Measurements from ENCODE around the gene EIF2S3B.

Gene EIF2S3B

DNA sequence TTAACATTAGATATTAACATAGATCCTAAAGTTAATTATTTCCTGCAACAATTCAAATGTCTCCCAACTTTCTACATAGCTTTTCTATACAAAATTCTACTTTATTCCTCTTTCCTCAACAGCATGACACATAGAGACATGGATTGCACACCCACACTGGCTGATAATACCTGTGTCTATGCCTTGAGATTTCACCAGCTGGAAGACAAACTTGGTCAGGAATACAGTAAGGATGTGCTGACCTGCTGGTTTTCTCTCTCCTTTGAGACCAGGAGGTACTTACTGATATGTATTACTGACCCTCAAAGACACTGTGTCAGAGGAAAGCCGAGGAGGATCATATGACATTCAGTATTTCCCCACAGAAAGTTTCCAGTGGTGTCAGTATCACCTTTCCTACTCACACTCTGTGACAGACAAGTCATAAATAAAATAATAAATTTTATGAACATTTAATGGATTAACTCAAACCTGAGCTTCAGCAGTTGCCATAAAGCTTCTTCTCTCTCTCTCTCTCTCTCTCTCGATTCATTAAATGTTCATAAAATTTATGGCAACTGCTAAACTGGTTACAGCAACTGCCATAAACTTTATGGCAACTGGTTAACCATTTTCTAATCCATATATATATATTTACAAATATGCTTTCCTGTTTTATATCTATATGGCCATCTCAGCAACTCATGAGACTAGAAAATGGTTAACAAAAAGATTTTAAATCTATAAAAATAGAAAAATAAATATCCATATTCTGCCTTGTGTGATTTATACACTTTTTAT, 22.7 kb downstream of the EIF2S3B start:
- TF ChIP-seq, protein P1, sequence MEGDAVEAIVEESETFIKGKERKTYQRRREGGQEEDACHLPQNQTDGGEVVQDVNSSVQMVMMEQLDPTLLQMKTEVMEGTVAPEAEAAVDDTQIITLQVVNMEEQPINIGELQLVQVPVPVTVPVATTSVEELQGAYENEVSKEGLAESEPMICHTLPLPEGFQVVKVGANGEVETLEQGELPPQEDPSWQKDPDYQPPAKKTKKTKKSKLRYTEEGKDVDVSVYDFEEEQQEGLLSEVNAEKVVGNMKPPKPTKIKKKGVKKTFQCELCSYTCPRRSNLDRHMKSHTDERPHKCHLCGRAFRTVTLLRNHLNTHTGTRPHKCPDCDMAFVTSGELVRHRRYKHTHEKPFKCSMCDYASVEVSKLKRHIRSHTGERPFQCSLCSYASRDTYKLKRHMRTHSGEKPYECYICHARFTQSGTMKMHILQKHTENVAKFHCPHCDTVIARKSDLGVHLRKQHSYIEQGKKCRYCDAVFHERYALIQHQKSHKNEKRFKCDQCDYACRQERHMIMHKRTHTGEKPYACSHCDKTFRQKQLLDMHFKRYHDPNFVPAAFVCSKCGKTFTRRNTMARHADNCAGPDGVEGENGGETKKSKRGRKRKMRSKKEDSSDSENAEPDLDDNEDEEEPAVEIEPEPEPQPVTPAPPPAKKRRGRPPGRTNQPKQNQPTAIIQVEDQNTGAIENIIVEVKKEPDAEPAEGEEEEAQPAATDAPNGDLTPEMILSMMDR (IDR thresholded peaks at IDR 0.05; ENCODE audit: control insufficient read depth, extremely low read depth, insufficient read depth), result no peak
- no peak overlapping the region for H3K4me3 ChIP-seq (ENCODE audit: low read depth, low read length)
- no peak for DNase-seq (ENCODE audit: low read depth)

DNA sequence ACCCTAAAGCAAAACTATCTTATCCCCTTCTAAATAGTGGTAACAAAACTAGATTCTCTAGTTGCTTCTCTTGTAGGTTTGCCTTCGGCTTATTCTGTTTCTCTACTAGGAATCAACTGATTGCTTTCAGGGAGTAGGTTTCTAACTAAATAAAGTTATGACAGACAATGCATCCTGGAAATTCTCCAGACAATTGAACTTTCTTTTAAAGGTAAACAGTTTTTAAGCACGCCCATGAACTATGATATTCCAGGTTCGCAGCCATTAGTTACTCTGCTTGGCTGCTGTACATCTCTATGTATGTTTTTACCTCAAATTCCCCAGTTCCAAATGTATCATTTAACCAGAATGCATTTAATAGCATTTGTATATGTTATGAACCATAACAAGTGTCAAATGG, 23.9 kb downstream of the EIF2S3B start:
- no peak overlapping the region for H3K4me3 ChIP-seq (ENCODE audit: low read depth, low read length)
- TF ChIP-seq, protein P1 (IDR thresholded peaks at IDR 0.05; ENCODE audit: control insufficient read depth, extremely low read depth, insufficient read depth), result no peak
- no peak for DNase-seq (ENCODE audit: low read depth)

DNA sequence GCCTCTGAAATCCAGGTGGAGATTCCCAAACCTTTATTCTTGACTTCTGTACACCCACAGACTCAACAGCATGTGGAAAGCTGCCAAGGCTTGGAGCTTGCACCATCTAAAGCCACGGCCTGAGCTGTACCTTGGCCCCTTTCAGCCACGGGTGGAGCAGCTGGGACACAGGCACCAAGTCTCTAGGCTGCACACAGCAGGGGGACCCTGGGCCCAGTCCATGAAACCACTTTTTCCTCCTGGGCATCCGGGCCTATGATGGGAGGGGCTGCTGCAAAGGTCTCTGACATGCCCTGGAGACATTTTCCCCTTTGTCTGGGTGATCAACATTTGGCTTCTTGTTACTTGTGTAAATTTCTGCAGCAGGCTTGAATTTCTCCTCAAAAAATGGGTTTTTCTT, 32.0 kb downstream of the EIF2S3B start:
- TF ChIP-seq, protein P1 (IDR thresholded peaks at IDR 0.05; ENCODE audit: control insufficient read depth, extremely low read depth, insufficient read depth), result no peak
- H3K4me3 ChIP-seq (ENCODE audit: low read depth, low read length), result no peak overlapping the region
- DNase-seq (ENCODE audit: low read depth), result no peak

DNA sequence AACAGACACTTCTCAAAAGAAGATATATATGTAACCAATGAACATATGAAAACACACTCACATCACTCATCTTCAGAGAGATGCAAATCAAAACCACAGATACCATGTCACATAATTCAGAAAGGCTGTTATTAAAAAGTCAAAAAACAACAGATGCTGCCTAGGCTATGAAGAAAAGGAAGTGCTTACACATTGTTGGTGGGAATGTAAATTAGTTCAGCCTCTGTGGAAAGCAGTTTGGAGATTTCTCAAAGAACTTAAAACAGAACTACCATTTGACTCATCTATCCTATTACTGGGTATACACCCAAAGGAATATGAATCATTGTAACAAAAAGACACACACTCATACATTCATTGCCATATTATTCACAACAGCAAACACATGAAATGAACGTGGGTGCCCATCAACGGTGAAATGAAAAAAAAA, 35.1 kb downstream of the EIF2S3B start:
- TF ChIP-seq, protein P1 (IDR thresholded peaks at IDR 0.05; ENCODE audit: control insufficient read depth, extremely low read depth, insufficient read depth), result no peak
- no peak overlapping the region for H3K4me3 ChIP-seq (ENCODE audit: low read depth, low read length)
- no peak for DNase-seq (ENCODE audit: low read depth)

DNA sequence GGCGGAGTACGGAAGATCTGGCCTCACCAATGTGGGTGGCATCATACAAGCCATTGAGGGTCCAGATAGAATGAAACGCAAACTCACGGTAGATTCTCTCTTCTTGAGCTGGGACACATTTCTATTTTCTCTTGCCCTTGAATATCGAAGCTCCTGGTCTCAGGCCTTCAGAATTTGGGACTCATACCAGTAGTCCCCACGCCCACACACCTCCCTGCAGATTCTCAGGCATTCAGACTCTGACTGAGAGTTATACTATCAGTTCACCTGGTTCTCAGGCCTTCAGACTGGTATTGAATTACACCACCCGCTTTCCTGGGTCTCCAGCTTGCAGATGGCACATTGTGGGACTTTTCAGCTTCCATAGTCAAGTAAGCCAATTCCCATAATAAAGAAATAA, 37.8 kb downstream of the EIF2S3B start:
- H3K4me3 ChIP-seq (ENCODE audit: low read depth, low read length), result no peak overlapping the region
- DNase-seq (ENCODE audit: low read depth), result no peak
- TF ChIP-seq, protein P1 (IDR thresholded peaks at IDR 0.05; ENCODE audit: control insufficient read depth, extremely low read depth, insufficient read depth), result no peak

DNA sequence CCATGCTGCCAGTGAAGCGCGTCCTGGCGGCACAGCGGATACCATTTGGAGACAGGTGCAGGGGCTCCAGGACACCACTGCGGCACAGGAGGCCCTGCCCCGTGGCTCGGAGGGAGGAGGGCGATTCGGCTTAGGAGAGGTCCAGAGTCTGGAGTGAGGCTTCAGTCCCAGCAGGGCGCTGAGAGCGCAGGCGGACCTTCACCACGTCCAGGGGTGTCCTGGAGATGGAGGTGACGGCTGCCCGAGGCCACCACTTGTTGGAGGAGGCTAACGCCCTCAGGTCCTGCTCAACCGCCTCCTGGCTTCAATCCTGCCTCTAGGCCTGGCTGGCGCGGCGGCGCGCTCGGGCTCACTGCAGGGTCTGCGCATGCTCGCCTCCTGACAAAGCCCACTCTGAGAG, 45.7 kb downstream of the EIF2S3B start:
- no peak overlapping the region for H3K4me3 ChIP-seq (ENCODE audit: low read depth, low read length)
- DNase-seq (ENCODE audit: low read depth), result no peak
- TF ChIP-seq, protein P1 (IDR thresholded peaks at IDR 0.05; ENCODE audit: control insufficient read depth, extremely low read depth, insufficient read depth), result no peak

DNA sequence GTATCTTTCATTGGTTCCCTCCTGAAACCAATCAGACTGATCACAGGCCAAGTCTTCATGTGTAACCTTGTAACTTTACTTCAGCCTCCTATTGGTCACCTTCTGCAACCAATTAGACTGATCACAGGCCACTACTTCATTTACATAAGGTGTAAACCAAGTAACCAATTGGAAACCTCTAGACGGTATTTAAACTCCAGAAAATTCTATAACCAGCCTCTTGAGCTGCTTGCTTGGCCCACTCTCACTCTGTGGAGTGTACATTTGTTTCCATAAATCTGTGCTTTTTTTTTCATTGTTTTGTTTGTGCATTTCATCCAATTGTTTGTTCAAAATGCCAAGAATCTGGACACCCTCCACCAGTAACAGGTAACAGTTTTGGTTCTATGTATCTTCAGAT, 47.5 kb downstream of the EIF2S3B start:
- no peak overlapping the region for H3K4me3 ChIP-seq (ENCODE audit: low read depth, low read length)
- DNase-seq (ENCODE audit: low read depth), result no peak
- TF ChIP-seq, protein P1 (IDR thresholded peaks at IDR 0.05; ENCODE audit: control insufficient read depth, extremely low read depth, insufficient read depth), result no peak
